HepG2 (cell line): ENCODE data around the gene CFAP69.

Experiments
- HNRNPH1 ChIP-seq: fragments of 200-400 bp; formaldehyde crosslinking; optimal IDR thresholded peaks from 2 replicates; pipeline ENCODE3; 2017; ENCODE audit warnings: mild to moderate bottlenecking, low read depth, low read length
- JUND ChIP-seq: sonication (generic); formaldehyde crosslinking; IDR thresholded peaks from 2 replicates; pipeline ENCODE4 v1.8.0; 2022; ENCODE audit warnings: mild to moderate bottlenecking, missing genetic modification reagents
- KAT8 ChIP-seq: IDR thresholded peaks from 2 replicates; pipeline ENCODE4 v1.6.1; 2016; ENCODE audit warnings: missing genetic modification reagents, missing compliant biosample characterization
- KDM1A ChIP-seq: IDR thresholded peaks from 2 replicates; pipeline ENCODE4 v1.6.1; 2016; ENCODE audit warnings: missing compliant biosample characterization
- MYC ChIP-seq: sonication (generic); formaldehyde crosslinking; IDR thresholded peaks from 2 replicates; pipeline ENCODE4 v1.9.0; 2021; ENCODE audit warnings: missing genetic modification reagents, borderline replicate concordance
- NFATC3 ChIP-seq: sonication (generic); formaldehyde crosslinking; IDR thresholded peaks from 2 replicates; pipeline ENCODE4 v1.5.1; 2020; ENCODE audit warnings: mild to moderate bottlenecking, missing genetic modification reagents
- NFYB ChIP-seq: sonication (generic); formaldehyde crosslinking; IDR thresholded peaks from 2 replicates; pipeline ENCODE4 v1.4.0; 2020; ENCODE audit warnings: missing genetic modification reagents
- PCBP2 ChIP-seq: fragments of 200-400 bp; formaldehyde crosslinking; optimal IDR thresholded peaks from 2 replicates; pipeline ENCODE3; 2018; ENCODE audit warnings: low read length, low read depth; ENCODE audit not compliant: poor library complexity, severe bottlenecking
- SIX1 ChIP-seq: sonication (generic); formaldehyde crosslinking; IDR thresholded peaks from 2 replicates; pipeline ENCODE4 v1.4.0; 2020; ENCODE audit warnings: missing genetic modification reagents, borderline replicate concordance
- TF ChIP-seq, protein P1 (sequence below): sonication (generic); formaldehyde crosslinking; IDR thresholded peaks from 2 replicates; pipeline ENCODE4 v1.8.1; 2023; ENCODE audit warnings: mild to moderate bottlenecking, missing genetic modification reagents

DNA sequence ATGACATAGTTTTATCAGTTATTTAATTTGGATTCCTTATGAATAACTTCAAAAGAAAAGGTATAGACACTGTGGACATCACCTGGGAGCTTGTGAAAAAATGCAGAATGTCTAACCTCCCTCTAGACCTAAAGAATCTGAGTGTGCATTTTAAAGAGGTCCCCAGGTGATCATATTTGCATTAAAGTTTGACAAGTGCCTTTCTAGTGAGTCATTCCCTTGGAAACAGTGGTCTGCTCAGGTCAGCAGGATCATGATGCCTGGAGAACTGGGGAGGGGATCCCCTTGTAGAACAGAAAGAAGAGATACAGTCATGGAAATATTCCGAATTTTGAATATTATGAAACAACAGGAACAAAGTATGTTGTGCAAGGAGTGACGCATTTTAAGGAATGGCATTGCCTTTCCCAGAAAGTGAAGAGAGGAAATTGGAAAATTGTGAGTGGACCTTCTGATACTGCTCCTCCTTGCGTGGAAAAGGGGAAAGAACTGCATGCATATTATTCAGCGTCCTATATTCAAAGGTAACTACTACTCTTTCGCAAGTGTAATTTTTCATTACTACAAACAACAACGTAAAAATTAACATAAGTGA lies 28.8 kb upstream of the CFAP69 start:
- no peak for TF ChIP-seq JUND
- no peak for TF ChIP-seq PCBP2
- TF ChIP-seq NFATC3 (CRISPR knock-in tag) = no peak
- no peak for TF ChIP-seq HNRNPH1
- no peak for TF ChIP-seq NFYB
- TF ChIP-seq, protein P1, sequence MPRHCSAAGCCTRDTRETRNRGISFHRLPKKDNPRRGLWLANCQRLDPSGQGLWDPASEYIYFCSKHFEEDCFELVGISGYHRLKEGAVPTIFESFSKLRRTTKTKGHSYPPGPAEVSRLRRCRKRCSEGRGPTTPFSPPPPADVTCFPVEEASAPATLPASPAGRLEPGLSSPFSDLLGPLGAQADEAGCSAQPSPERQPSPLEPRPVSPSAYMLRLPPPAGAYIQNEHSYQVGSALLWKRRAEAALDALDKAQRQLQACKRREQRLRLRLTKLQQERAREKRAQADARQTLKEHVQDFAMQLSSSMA (CRISPR knock-in tag) = no peak
- no peak for TF ChIP-seq KAT8 (CRISPR knock-in tag)
- no peak for TF ChIP-seq SIX1 (CRISPR knock-in tag)
- TF ChIP-seq MYC = no peak
- TF ChIP-seq KDM1A (CRISPR knock-in tag) = no peak
